T-helper 17 cell (primary cell): Measurements from ENCODE around the gene PCCA. TPM values are rescaled to one million over a fixed set of nuclear protein-coding genes. Genes with fewer than 3 reads are reported as not detected.
"Not testable (repeated sequence)": the region's sequence is repeated elsewhere in the genome, so short reads cannot be mapped to it uniquely, and the experiment has no call there.

Experiments
- ATAC-seq: fragments of 150-1000 bp; cut with Tn5 transposase; 2 replicates; pipeline ENCODE4 v1.10.0; 2021; ENCODE audit warnings: mild to moderate bottlenecking, moderate library complexity
- DNase-seq, 3 donors: peaks; one replicate each; pipeline versions ENCODE4 v3.0.0 to v3.0.0-alpha.2; 2020 to 2021
- H3K9me3 ChIP-seq: one replicate; pipeline ENCODE4 v1.7.0; 2013; ENCODE audit warnings: low read length, mild to moderate bottlenecking; ENCODE audit not compliant: control insufficient read depth, poor library complexity, severe bottlenecking
- H3K27ac Mint-ChIP-seq: one replicate; pipeline ENCODE4 v1.8.0; 2022; ENCODE audit warnings: mild to moderate bottlenecking, moderate library complexity, mixed read lengths
- H3K27me3 Mint-ChIP-seq: one replicate; pipeline ENCODE4 v1.8.0; 2022; ENCODE audit warnings: mixed read lengths
- H3K36me3 Mint-ChIP-seq: one replicate; pipeline ENCODE4 v1.8.0; 2022; ENCODE audit warnings: low read depth, mixed read lengths
- H3K4me1 Mint-ChIP-seq: one replicate; pipeline ENCODE4 v1.8.0; 2022; ENCODE audit warnings: mild to moderate bottlenecking, mixed read lengths
- H3K4me3 Mint-ChIP-seq: one replicate; pipeline ENCODE4 v1.8.0; 2022; ENCODE audit warnings: mild to moderate bottlenecking, moderate library complexity, mixed read lengths
- total RNA-seq, 4 donors: library from RNA in 2 of 4; stranded (reverse) in 2 of 4; gene quantifications; one replicate each; pipeline ENCODE4 v1.2.3 and lab custom pipeline; 2022 to 2026

The PCCA gene
- total RNA-seq, 2 donors from 2014 or later = 9.9 to 10.7 TPM

GRCh38 chr13:100363874-100364273 lies 275.0 kb downstream of the PCCA start:
- no peak for DNase-seq
- Mint-ChIP-seq H3K36me3 (no peaks in the 10 kb centered on the region), H3K4me1 (no peaks in the 10 kb centered on the region), H3K27me3 (no peaks in the 10 kb centered on the region), H3K4me3 (no peak overlapping the region), H3K27ac (no peak overlapping the region)
- no peak for ATAC-seq
- no peaks in the 10 kb centered on the region for H3K9me3 ChIP-seq

GRCh38 chr13:100364591-100364990 lies 275.7 kb downstream of the PCCA start:
- H3K4me1 Mint-ChIP-seq = no peaks in the 10 kb centered on the region

GRCh38 chr13:100365680-100366079 lies 276.8 kb downstream of the PCCA start:
- no peaks in the 10 kb centered on the region for H3K9me3 ChIP-seq
- Mint-ChIP-seq H3K4me1 (no peaks in the 10 kb centered on the region), H3K27me3 (no peaks in the 10 kb centered on the region), H3K27ac (no peak overlapping the region), H3K36me3 (no peaks in the 10 kb centered on the region), H3K4me3 (no peak overlapping the region)
- no peak for DNase-seq
- ATAC-seq = no peak

More at GRCh38 chr13:100364591-100364990, 275.7 kb downstream of the PCCA start:
- Mint-ChIP-seq H3K27me3 (no peaks in the 10 kb centered on the region), H3K36me3 (no peaks in the 10 kb centered on the region), H3K27ac (no peak overlapping the region), H3K4me3 (no peak overlapping the region)
- no peak for DNase-seq
- H3K9me3 ChIP-seq = no peaks in the 10 kb centered on the region
- no peak for ATAC-seq

GRCh38 chr13:100378533-100378932 lies 289.6 kb downstream of the PCCA start:
- Mint-ChIP-seq H3K27me3 (no peaks in the 10 kb centered on the region), H3K36me3 (peaks cover 2% of the 10 kb centered on the region), H3K27ac (no peak overlapping the region), H3K4me3 (no peak overlapping the region), H3K4me1 (no peaks in the 10 kb centered on the region)
- ATAC-seq (no peak), DNase-seq (no peak)
- peaks cover 2% of the 10 kb centered on the region for H3K9me3 ChIP-seq

- ATAC-seq (no peak), DNase-seq (no peak)
- Mint-ChIP-seq H3K4me3 (no peak overlapping the region), H3K27ac (no peak overlapping the region), H3K36me3 (peaks cover 4% of the 10 kb centered on the region), H3K27me3 (no peaks in the 10 kb centered on the region), H3K4me1 (no peaks in the 10 kb centered on the region)
- peaks cover 2% of the 10 kb centered on the region for H3K9me3 ChIP-seq
Measured at GRCh38 chr13:100381595-100382224, 292.8 kb downstream of the PCCA start.

- H3K4me3 Mint-ChIP-seq = no peak overlapping the region
- ATAC-seq = no peak
- H3K36me3 Mint-ChIP-seq = peaks cover 4% of the 10 kb centered on the region
- no peak for DNase-seq
- H3K27me3 Mint-ChIP-seq = no peaks in the 10 kb centered on the region
- H3K9me3 ChIP-seq = peaks cover 2% of the 10 kb centered on the region
- H3K4me1 Mint-ChIP-seq = no peaks in the 10 kb centered on the region
- no peak overlapping the region for H3K27ac Mint-ChIP-seq
Measured at GRCh38 chr13:100382785-100383184, 293.9 kb downstream of the PCCA start.

- Mint-ChIP-seq H3K27ac (no peak overlapping the region), H3K4me1 (no peaks in the 10 kb centered on the region), H3K4me3 (no peak overlapping the region), H3K27me3 (no peaks in the 10 kb centered on the region), H3K36me3 (peaks cover 3% of the 10 kb centered on the region)
- no peak for DNase-seq
- no peak for ATAC-seq
- H3K9me3 ChIP-seq = no peaks in the 10 kb centered on the region
Measured at GRCh38 chr13:100387416-100387815, 298.5 kb downstream of the PCCA start.

- DNase-seq, ATAC-seq, H3K9me3 ChIP-seq, H3K27me3 Mint-ChIP-seq, H3K4me1 Mint-ChIP-seq, H3K4me3 Mint-ChIP-seq, H3K27ac Mint-ChIP-seq, H3K36me3 Mint-ChIP-seq: not testable (repeated sequence)
Measured at GRCh38 chr13:100388150-100388549, 299.3 kb downstream of the PCCA start.

GRCh38 chr13:100388923-100389322 lies 300.0 kb downstream of the PCCA start:
- Mint-ChIP-seq H3K36me3 (peaks cover 3% of the 10 kb centered on the region), H3K27me3 (no peaks in the 10 kb centered on the region), H3K4me3 (no peak overlapping the region), H3K4me1 (no peaks in the 10 kb centered on the region), H3K27ac (no peak overlapping the region)
- no peak for ATAC-seq
- DNase-seq = no peak
- H3K9me3 ChIP-seq = no peaks in the 10 kb centered on the region

- H3K9me3 ChIP-seq = no peaks in the 10 kb centered on the region
- DNase-seq (no peak), ATAC-seq (no peak)
- peaks cover 3% of the 10 kb centered on the region for H3K36me3 Mint-ChIP-seq
- no peak overlapping the region for H3K4me3 Mint-ChIP-seq
- H3K4me1 Mint-ChIP-seq = no peaks in the 10 kb centered on the region
- no peaks in the 10 kb centered on the region for H3K27me3 Mint-ChIP-seq
- H3K27ac Mint-ChIP-seq = no peak overlapping the region
Measured at GRCh38 chr13:100389617-100390016, 300.7 kb downstream of the PCCA start.

- DNase-seq (no peak), ATAC-seq (peak; percentile 52)
- H3K36me3 Mint-ChIP-seq = no peaks in the 10 kb centered on the region
- no peaks in the 10 kb centered on the region for H3K4me1 Mint-ChIP-seq
- H3K27ac Mint-ChIP-seq = peak overlapping the region; percentile 1
- H3K4me3 Mint-ChIP-seq = no peak overlapping the region
- H3K9me3 ChIP-seq = no peaks in the 10 kb centered on the region
- H3K27me3 Mint-ChIP-seq = no peaks in the 10 kb centered on the region
Measured at GRCh38 chr13:100392709-100393630, 304.1 kb downstream of the PCCA start.

- no peak for DNase-seq
- H3K27ac Mint-ChIP-seq = no peak overlapping the region
- no peaks in the 10 kb centered on the region for H3K9me3 ChIP-seq
- ATAC-seq = peak; percentile 30
- H3K27me3 Mint-ChIP-seq = no peaks in the 10 kb centered on the region
- H3K4me1 Mint-ChIP-seq = no peaks in the 10 kb centered on the region
- no peaks in the 10 kb centered on the region for H3K36me3 Mint-ChIP-seq
- H3K4me3 Mint-ChIP-seq = no peak overlapping the region
Measured at GRCh38 chr13:100394005-100394695, 305.3 kb downstream of the PCCA start.

GRCh38 chr13:100395698-100396373 lies 306.9 kb downstream of the PCCA start:
- H3K4me3 Mint-ChIP-seq = no peak overlapping the region
- H3K27ac Mint-ChIP-seq = no peak overlapping the region
- no peaks in the 10 kb centered on the region for H3K27me3 Mint-ChIP-seq
- DNase-seq = no peak
- H3K9me3 ChIP-seq = no peaks in the 10 kb centered on the region
- H3K4me1 Mint-ChIP-seq = no peaks in the 10 kb centered on the region
- ATAC-seq = no peak
- no peaks in the 10 kb centered on the region for H3K36me3 Mint-ChIP-seq
